ENCODE results near the gene PSMD9.
A peak's percentile ranks its signal among the peaks of the same experiment; 100 is the strongest.

Gene PSMD9

GRCh38 chr12:121939186-121939585 is 50.6 kb downstream of the PSMD9 start:
- H3K27ac ChIP-seq (replicated peaks; ENCODE audit: low read length): no peak overlapping the region
- H2AFZ ChIP-seq (ENCODE audit: low read length): no peak overlapping the region
- no peak overlapping the region for H3K23ac ChIP-seq (ENCODE audit: low read depth, low read length, poor library complexity)
- H3K36me3 ChIP-seq (replicated peaks in 1 of 2; ENCODE audit: control insufficient read depth in 2 of 2, insufficient read depth in 2 of 2, low read length in 2 of 2): peaks cover 0 to 5% of the 10 kb centered on the region in 2 donors
- no peak overlapping the region for H4K8ac ChIP-seq (ENCODE audit: low read depth, low read length)
- DNase-seq (ENCODE audit: low spot score): no peak
- H3K18ac ChIP-seq (ENCODE audit: low read length): no peak overlapping the region
- no CpG with 5 or more reads among the region's 7 CpGs for WGBS, 2 donors (ENCODE audit: extremely low coverage in 2 of 2, insufficient read length in 2 of 2, insufficient replicate concordance in 1 of 2)
- no peak overlapping the region for H4K91ac ChIP-seq (ENCODE audit: low read depth, low read length, poor library complexity)
- no peak overlapping the region for H2AK5ac ChIP-seq (ENCODE audit: low read depth, low read length)
- H3K4me2 ChIP-seq (ENCODE audit: insufficient read depth, low read length, poor library complexity, severe bottlenecking): no peak overlapping the region
- no peak overlapping the region for H3K4me3 ChIP-seq (ENCODE audit: low read length in 2 of 2)
- H3K9me3 ChIP-seq (replicated peaks in 1 of 2; ENCODE audit: control insufficient read depth in 2 of 2, insufficient read depth in 1 of 2, low read depth in 1 of 2, low read length in 2 of 2): no peaks in the 10 kb centered on the region
- H2BK5ac ChIP-seq (ENCODE audit: low read length): no peak overlapping the region
- H3K27me3 ChIP-seq (ENCODE audit: control insufficient read depth in 3 of 3, insufficient read depth in 3 of 3, low read depth in 1 of 3, low read length in 3 of 3): peaks cover 0 to 2% (median 0%) of the 10 kb centered on the region in 3 experiments
- H3K4ac ChIP-seq (ENCODE audit: low read length): no peak overlapping the region
- H2BK12ac ChIP-seq (ENCODE audit: low read length): no peak overlapping the region
- peaks cover 2% of the 10 kb centered on the region for H3K79me1 ChIP-seq (ENCODE audit: low read depth, low read length)
- no peak overlapping the region for H3K9ac ChIP-seq (ENCODE audit: low read depth, low read length, poor library complexity)
- H3K14ac ChIP-seq (ENCODE audit: low read length): no peak overlapping the region
- peaks cover 0 to 1% of the 10 kb centered on the region in 2 donors for H3K4me1 ChIP-seq (ENCODE audit: control insufficient read depth in 2 of 2, insufficient read depth in 1 of 2, low read depth in 1 of 2, low read length in 2 of 2)
- no peak overlapping the region for H2BK15ac ChIP-seq (ENCODE audit: low read length)
- H2BK120ac ChIP-seq (ENCODE audit: low read depth, low read length): no peak overlapping the region

DNA sequence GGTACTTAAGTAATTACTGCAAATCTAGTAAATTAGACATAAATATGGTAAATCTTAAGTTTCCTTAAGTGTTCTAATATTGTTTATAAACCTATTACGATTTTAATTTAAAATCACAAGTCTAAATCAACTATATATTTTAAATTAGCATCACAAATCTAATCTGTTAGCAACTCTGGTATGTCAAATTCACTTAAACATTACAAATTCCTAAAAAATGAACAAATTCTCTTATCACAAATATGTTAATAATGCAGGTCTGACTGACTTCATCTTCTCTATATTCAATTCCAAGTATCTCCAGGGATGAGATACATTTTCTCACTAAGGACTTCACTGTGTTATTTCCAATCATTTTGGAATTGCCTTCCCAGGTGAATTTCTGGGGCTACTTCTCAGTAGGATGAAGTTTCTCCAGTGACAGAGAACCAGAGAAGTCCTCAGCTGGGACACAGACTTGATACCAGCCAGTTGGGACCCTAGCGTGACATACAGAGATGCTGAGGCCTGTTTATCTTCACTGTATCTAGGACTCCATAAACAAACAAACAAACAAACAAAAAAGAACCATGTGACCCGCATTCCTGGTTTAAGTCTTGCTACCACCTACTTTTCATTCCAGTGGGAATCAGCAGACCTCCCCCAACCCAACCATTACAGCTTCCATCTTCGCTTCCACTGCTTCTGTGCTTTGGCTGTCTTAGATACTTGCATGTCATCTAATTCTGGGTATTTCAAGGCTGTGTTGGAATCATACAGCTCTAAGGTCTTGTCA is 51.6 kb downstream of the PSMD9 start:
- H3K23ac ChIP-seq (ENCODE audit: low read depth, low read length, poor library complexity): no peak overlapping the region
- no peak overlapping the region for H2AK5ac ChIP-seq (ENCODE audit: low read depth, low read length)
- no peak overlapping the region for H3K9ac ChIP-seq (ENCODE audit: low read depth, low read length, poor library complexity)
- H3K27ac ChIP-seq (replicated peaks; ENCODE audit: low read length): no peak overlapping the region
- H3K36me3 ChIP-seq (replicated peaks in 1 of 2; ENCODE audit: control insufficient read depth in 2 of 2, insufficient read depth in 2 of 2, low read length in 2 of 2): peaks cover 0 to 5% of the 10 kb centered on the region in 2 donors
- H2AFZ ChIP-seq (ENCODE audit: low read length): no peak overlapping the region
- peaks cover 0 to 2% (median 0%) of the 10 kb centered on the region in 3 experiments for H3K27me3 ChIP-seq (ENCODE audit: control insufficient read depth in 3 of 3, insufficient read depth in 3 of 3, low read depth in 1 of 3, low read length in 3 of 3)
- H3K4me3 ChIP-seq (ENCODE audit: low read length in 2 of 2): no peak overlapping the region
- H3K4me2 ChIP-seq (ENCODE audit: insufficient read depth, low read length, poor library complexity, severe bottlenecking): no peak overlapping the region
- H2BK120ac ChIP-seq (ENCODE audit: low read depth, low read length): no peak overlapping the region
- no CpG with 5 or more reads among the region's 4 CpGs for WGBS, 2 donors (ENCODE audit: extremely low coverage in 2 of 2, insufficient read length in 2 of 2, insufficient replicate concordance in 1 of 2)
- no peak overlapping the region for H4K8ac ChIP-seq (ENCODE audit: low read depth, low read length)
- H2BK5ac ChIP-seq (ENCODE audit: low read length): no peak overlapping the region
- DNase-seq (ENCODE audit: low spot score): no peak
- no peak overlapping the region for H4K91ac ChIP-seq (ENCODE audit: low read depth, low read length, poor library complexity)
- H3K18ac ChIP-seq (ENCODE audit: low read length): no peak overlapping the region
- H2BK12ac ChIP-seq (ENCODE audit: low read length): no peak overlapping the region
- H3K9me3 ChIP-seq (replicated peaks in 1 of 2; ENCODE audit: control insufficient read depth in 2 of 2, insufficient read depth in 1 of 2, low read depth in 1 of 2, low read length in 2 of 2): no peaks in the 10 kb centered on the region
- H3K4ac ChIP-seq (ENCODE audit: low read length): no peak overlapping the region
- no peaks in the 10 kb centered on the region for H3K4me1 ChIP-seq (ENCODE audit: control insufficient read depth in 2 of 2, insufficient read depth in 1 of 2, low read depth in 1 of 2, low read length in 2 of 2)
- no peak overlapping the region for H2BK15ac ChIP-seq (ENCODE audit: low read length)
- H3K14ac ChIP-seq (ENCODE audit: low read length): no peak overlapping the region
- H3K79me1 ChIP-seq (ENCODE audit: low read depth, low read length): peaks cover 2% of the 10 kb centered on the region

DNA sequence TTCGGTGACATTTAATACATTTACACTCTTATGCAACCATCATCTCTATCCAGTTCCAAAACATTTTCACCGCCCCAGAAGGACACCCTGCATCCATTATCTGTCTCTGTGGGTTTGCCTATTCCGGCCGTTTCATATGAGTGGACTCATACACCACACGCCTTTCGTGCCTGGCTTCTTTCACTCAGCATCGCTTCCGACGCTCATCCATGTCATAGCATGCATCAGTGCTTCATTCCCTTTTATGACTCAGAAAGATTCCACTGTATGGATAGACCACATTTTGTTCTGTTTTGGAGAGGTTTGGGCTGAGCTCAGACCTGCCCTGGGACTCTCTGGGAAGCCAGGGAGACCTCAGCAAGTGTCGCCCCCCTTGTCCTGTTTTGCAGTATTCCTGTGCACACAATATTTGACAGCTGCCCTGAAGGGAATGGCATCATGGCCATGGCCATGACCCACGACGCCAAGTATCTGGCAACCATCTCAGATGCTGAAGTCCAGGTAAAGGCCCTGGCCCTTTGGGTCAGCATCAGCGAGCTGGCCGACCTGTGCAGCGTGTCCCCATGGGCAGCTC is 53.6 kb downstream of the PSMD9 start:
- H2BK15ac ChIP-seq (ENCODE audit: low read length): no peak overlapping the region
- H3K9me3 ChIP-seq (replicated peaks in 1 of 2; ENCODE audit: control insufficient read depth in 2 of 2, insufficient read depth in 1 of 2, low read depth in 1 of 2, low read length in 2 of 2): peaks cover 0 to 10% of the 10 kb centered on the region in 2 donors
- no peak overlapping the region for H4K8ac ChIP-seq (ENCODE audit: low read depth, low read length)
- no peak overlapping the region for H2BK5ac ChIP-seq (ENCODE audit: low read length)
- H3K4me3 ChIP-seq (ENCODE audit: low read length in 2 of 2): peak overlapping the region in 1 of 2 donors; percentile 8
- no peak overlapping the region for H3K4ac ChIP-seq (ENCODE audit: low read length)
- no peak overlapping the region for H3K18ac ChIP-seq (ENCODE audit: low read length)
- no peak overlapping the region for H3K14ac ChIP-seq (ENCODE audit: low read length)
- no peak overlapping the region for H3K27ac ChIP-seq (replicated peaks; ENCODE audit: low read length)
- H2AFZ ChIP-seq (ENCODE audit: low read length): no peak overlapping the region
- WGBS, 2 donors (ENCODE audit: extremely low coverage in 2 of 2, insufficient read length in 2 of 2, insufficient replicate concordance in 1 of 2): no CpG with 5 or more reads among the region's 15 CpGs
- H3K4me2 ChIP-seq (ENCODE audit: insufficient read depth, low read length, poor library complexity, severe bottlenecking): no peak overlapping the region
- H4K91ac ChIP-seq (ENCODE audit: low read depth, low read length, poor library complexity): no peak overlapping the region
- H2BK12ac ChIP-seq (ENCODE audit: low read length): no peak overlapping the region
- H2BK120ac ChIP-seq (ENCODE audit: low read depth, low read length): no peak overlapping the region
- H3K23ac ChIP-seq (ENCODE audit: low read depth, low read length, poor library complexity): no peak overlapping the region
- H3K79me1 ChIP-seq (ENCODE audit: low read depth, low read length): no peaks in the 10 kb centered on the region
- H2AK5ac ChIP-seq (ENCODE audit: low read depth, low read length): no peak overlapping the region
- H3K36me3 ChIP-seq (replicated peaks in 1 of 2; ENCODE audit: control insufficient read depth in 2 of 2, insufficient read depth in 2 of 2, low read length in 2 of 2): peaks cover 0 to 4% of the 10 kb centered on the region in 2 donors
- peaks cover 0 to 2% (median 0%) of the 10 kb centered on the region in 3 experiments for H3K27me3 ChIP-seq (ENCODE audit: control insufficient read depth in 3 of 3, insufficient read depth in 3 of 3, low read depth in 1 of 3, low read length in 3 of 3)
- peak overlapping the region; percentile 17 for H3K9ac ChIP-seq (ENCODE audit: low read depth, low read length, poor library complexity)
- no peak for DNase-seq (ENCODE audit: low spot score)
- H3K4me1 ChIP-seq (ENCODE audit: control insufficient read depth in 2 of 2, insufficient read depth in 1 of 2, low read depth in 1 of 2, low read length in 2 of 2): no peaks in the 10 kb centered on the region

- H3K9ac ChIP-seq (ENCODE audit: low read depth, low read length, poor library complexity): no peak overlapping the region
Observed at GRCh38 chr12:121943926-121944325, 55.3 kb downstream of the PSMD9 start.

More at GRCh38 chr12:121943926-121944325, 55.3 kb downstream of the PSMD9 start:
- no peak overlapping the region for H3K27ac ChIP-seq (replicated peaks; ENCODE audit: low read length)
- no peak overlapping the region for H3K4me3 ChIP-seq (ENCODE audit: low read length in 2 of 2)
- H3K79me1 ChIP-seq (ENCODE audit: low read depth, low read length): no peaks in the 10 kb centered on the region
- no peak for DNase-seq (ENCODE audit: low spot score)
- H3K4me1 ChIP-seq (ENCODE audit: control insufficient read depth in 2 of 2, insufficient read depth in 1 of 2, low read depth in 1 of 2, low read length in 2 of 2): peaks cover 0 to 2% of the 10 kb centered on the region in 2 donors
- no peak overlapping the region for H2AK5ac ChIP-seq (ENCODE audit: low read depth, low read length)
- H4K91ac ChIP-seq (ENCODE audit: low read depth, low read length, poor library complexity): no peak overlapping the region
- H3K18ac ChIP-seq (ENCODE audit: low read length): no peak overlapping the region
- H2BK12ac ChIP-seq (ENCODE audit: low read length): no peak overlapping the region
- no peak overlapping the region for H3K23ac ChIP-seq (ENCODE audit: low read depth, low read length, poor library complexity)
- no peak overlapping the region for H2AFZ ChIP-seq (ENCODE audit: low read length)
- peaks cover 0 to 2% of the 10 kb centered on the region in 2 donors for H3K36me3 ChIP-seq (replicated peaks in 1 of 2; ENCODE audit: control insufficient read depth in 2 of 2, insufficient read depth in 2 of 2, low read length in 2 of 2)
- H3K4me2 ChIP-seq (ENCODE audit: insufficient read depth, low read length, poor library complexity, severe bottlenecking): no peak overlapping the region
- H2BK120ac ChIP-seq (ENCODE audit: low read depth, low read length): no peak overlapping the region
- H3K9me3 ChIP-seq (replicated peaks in 1 of 2; ENCODE audit: control insufficient read depth in 2 of 2, insufficient read depth in 1 of 2, low read depth in 1 of 2, low read length in 2 of 2): peaks cover 0 to 10% of the 10 kb centered on the region in 2 donors
- no peak overlapping the region for H3K14ac ChIP-seq (ENCODE audit: low read length)
- no peak overlapping the region for H2BK5ac ChIP-seq (ENCODE audit: low read length)
- H2BK15ac ChIP-seq (ENCODE audit: low read length): no peak overlapping the region
- no peak overlapping the region for H3K4ac ChIP-seq (ENCODE audit: low read length)
- peaks cover 0 to 2% (median 0%) of the 10 kb centered on the region in 3 experiments for H3K27me3 ChIP-seq (ENCODE audit: control insufficient read depth in 3 of 3, insufficient read depth in 3 of 3, low read depth in 1 of 3, low read length in 3 of 3)
- H4K8ac ChIP-seq (ENCODE audit: low read depth, low read length): no peak overlapping the region

Measured in neuronal stem cell (in vitro differentiated cells).